Effector memory CD8-positive, alpha-beta T cell (primary cell): Measurements from ENCODE around the gene CNPY2.
A peak's percentile ranks its signal among the peaks of the same experiment; 100 is the strongest.
"Not testable (repeated sequence)": the region's sequence is repeated elsewhere in the genome, so short reads cannot be mapped to it uniquely, and the experiment has no call there.

Experiments
- ATAC-seq: fragments of 150-1000 bp; cut with Tn5 transposase; replicated peaks from 2 replicates; pipeline ENCODE4 v1.10.0; 2021; ENCODE audit warnings: mild to moderate bottlenecking, moderate library complexity
- DNase-seq, 3 experiments: peaks; one replicate each; pipeline ENCODE4 v3.0.0; 2021
- H3K27ac Mint-ChIP-seq, 2 donors: one replicate each; pipeline ENCODE4 v1.8.0; 2022; ENCODE audit warnings: mild to moderate bottlenecking in 2 of 2, mixed read lengths in 2 of 2, moderate library complexity in 2 of 2
- H3K27me3 Mint-ChIP-seq, 2 donors: one replicate each; pipeline ENCODE4 v1.8.0; 2022; ENCODE audit warnings: mixed read lengths in 2 of 2
- H3K36me3 Mint-ChIP-seq: one replicate; pipeline ENCODE4 v1.8.0; 2022; ENCODE audit warnings: mild to moderate bottlenecking, moderate library complexity, mixed read lengths; ENCODE audit not compliant: insufficient read depth
- H3K4me1 Mint-ChIP-seq, 2 donors: one replicate each; pipeline ENCODE4 v1.8.0; 2022; ENCODE audit warnings: low read depth in 2 of 2, mixed read lengths in 2 of 2
- H3K4me3 Mint-ChIP-seq, 2 donors: one replicate each; pipeline ENCODE4 v1.8.0; 2022; ENCODE audit warnings: mild to moderate bottlenecking in 2 of 2, mixed read lengths in 2 of 2, moderate library complexity in 2 of 2
- H3K9me3 Mint-ChIP-seq, 2 donors: one replicate each; pipeline ENCODE4 v1.8.0; 2022; ENCODE audit warnings: mixed read lengths in 2 of 2

Gene CNPY2

GRCh38 chr12:56326126-56326525, 10.3 kb upstream of the CNPY2 start:
- no peak for DNase-seq
- Mint-ChIP-seq H3K4me3 (no peak overlapping the region), H3K36me3 (peaks cover 35% of the 10 kb centered on the region), H3K9me3 (no peaks in the 10 kb centered on the region), H3K4me1 (no peaks in the 10 kb centered on the region), H3K27me3 (no peaks in the 10 kb centered on the region), H3K27ac (no peak overlapping the region)
- ATAC-seq, result no peak

GRCh38 chr12:56324206-56324605, 8.4 kb upstream of the CNPY2 start:
- H3K4me3 Mint-ChIP-seq, result no peak overlapping the region
- ATAC-seq (no peak), DNase-seq (no peak)
- no peaks in the 10 kb centered on the region for H3K27me3 Mint-ChIP-seq
- peaks cover 46% of the 10 kb centered on the region for H3K36me3 Mint-ChIP-seq
- no peaks in the 10 kb centered on the region for H3K9me3 Mint-ChIP-seq
- no peaks in the 10 kb centered on the region for H3K4me1 Mint-ChIP-seq
- H3K27ac Mint-ChIP-seq, result peak overlapping the region in 1 of 2 donors; percentile 8

- not testable (repeated sequence) for H3K4me3 Mint-ChIP-seq, DNase-seq, H3K4me1 Mint-ChIP-seq, H3K27ac Mint-ChIP-seq, H3K27me3 Mint-ChIP-seq, ATAC-seq, H3K9me3 Mint-ChIP-seq
- peaks cover 47% of the 10 kb centered on the region for H3K36me3 Mint-ChIP-seq
These were observed 5.8 kb upstream of the CNPY2 start for GRCh38 chr12:56321610-56322009.

- no peaks in the 10 kb centered on the region for H3K27me3 Mint-ChIP-seq
- H3K4me1 Mint-ChIP-seq, result no peaks in the 10 kb centered on the region
- ATAC-seq, result no peak
- H3K9me3 Mint-ChIP-seq, result no peaks in the 10 kb centered on the region
- no peak for DNase-seq
- peaks cover 43% of the 10 kb centered on the region for H3K36me3 Mint-ChIP-seq
- H3K4me3 Mint-ChIP-seq, result no peak overlapping the region
- no peak overlapping the region for H3K27ac Mint-ChIP-seq
These were observed 5.2 kb upstream of the CNPY2 start for GRCh38 chr12:56321027-56321426.

GRCh38 chr12:56317675-56318074, 1.9 kb upstream of the CNPY2 start:
- Mint-ChIP-seq H3K9me3 (no peaks in the 10 kb centered on the region), H3K27me3 (no peaks in the 10 kb centered on the region), H3K27ac (peak overlapping the region in 1 of 2 donors; percentile 10)

GRCh38 chr12:56315249-56315621, 553 bp downstream of the CNPY2 start:
- Mint-ChIP-seq H3K9me3 (no peaks in the 10 kb centered on the region), H3K27ac (peak overlapping the region; percentile 99), H3K4me3 (peak overlapping the region; percentile 97 to 99)

More at GRCh38 chr12:56317675-56318074, 1.9 kb upstream of the CNPY2 start:
- no peak for ATAC-seq
- no peak overlapping the region for H3K4me3 Mint-ChIP-seq
- peaks cover 51% of the 10 kb centered on the region for H3K36me3 Mint-ChIP-seq
- peaks cover 9 to 13% of the 10 kb centered on the region in 2 donors for H3K4me1 Mint-ChIP-seq
- DNase-seq, result no peak

GRCh38 chr12:56311003-56311402, 4.8 kb downstream of the CNPY2 start:
- peaks cover 51% of the 10 kb centered on the region for H3K36me3 Mint-ChIP-seq

More at GRCh38 chr12:56315249-56315621, 553 bp downstream of the CNPY2 start:
- DNase-seq, result peak in 1 of 3 experiments; percentile 16
- peak; percentile 0 for ATAC-seq
- Mint-ChIP-seq H3K4me1 (peaks cover 9 to 13% of the 10 kb centered on the region in 2 donors), H3K36me3 (peaks cover 40% of the 10 kb centered on the region), H3K27me3 (no peaks in the 10 kb centered on the region)

GRCh38 chr12:56308714-56309113, 7.1 kb downstream of the CNPY2 start:
- Mint-ChIP-seq H3K27ac (no peak overlapping the region), H3K9me3 (no peaks in the 10 kb centered on the region), H3K27me3 (no peaks in the 10 kb centered on the region)

More at GRCh38 chr12:56311003-56311402, 4.8 kb downstream of the CNPY2 start:
- DNase-seq (no peak), ATAC-seq (no peak)
- Mint-ChIP-seq H3K9me3 (no peaks in the 10 kb centered on the region), H3K4me1 (peaks cover 9 to 13% of the 10 kb centered on the region in 2 donors), H3K27ac (peak overlapping the region in 1 of 2 donors; percentile 65), H3K4me3 (no peak overlapping the region), H3K27me3 (no peaks in the 10 kb centered on the region)

GRCh38 chr12:56307221-56307965, 8.4 kb downstream of the CNPY2 start:
- H3K27me3 Mint-ChIP-seq, result no peaks in the 10 kb centered on the region
- H3K9me3 Mint-ChIP-seq, result no peaks in the 10 kb centered on the region
- peaks cover 39% of the 10 kb centered on the region for H3K36me3 Mint-ChIP-seq
- H3K4me3 Mint-ChIP-seq, result no peak overlapping the region
- DNase-seq (no peak), ATAC-seq (no peak)
- H3K27ac Mint-ChIP-seq, result no peak overlapping the region
- peaks cover 0 to under 1% of the 10 kb centered on the region in 2 donors for H3K4me1 Mint-ChIP-seq

More at GRCh38 chr12:56308714-56309113, 7.1 kb downstream of the CNPY2 start:
- peaks cover 44% of the 10 kb centered on the region for H3K36me3 Mint-ChIP-seq
- no peak overlapping the region for H3K4me3 Mint-ChIP-seq
- DNase-seq (no peak), ATAC-seq (no peak)
- H3K4me1 Mint-ChIP-seq, result no peaks in the 10 kb centered on the region

GRCh38 chr12:56304872-56305590, 10.8 kb downstream of the CNPY2 start:
- H3K36me3 Mint-ChIP-seq, result peaks cover 46% of the 10 kb centered on the region
- H3K4me1 Mint-ChIP-seq, result peaks cover 7 to 19% of the 10 kb centered on the region in 2 donors
- H3K9me3 Mint-ChIP-seq, result no peaks in the 10 kb centered on the region
- no peak overlapping the region for H3K27ac Mint-ChIP-seq
- no peak for ATAC-seq
- no peak overlapping the region for H3K4me3 Mint-ChIP-seq
- H3K27me3 Mint-ChIP-seq, result no peaks in the 10 kb centered on the region
- no peak for DNase-seq

- DNase-seq, result no peak
- H3K36me3 Mint-ChIP-seq, result peaks cover 48% of the 10 kb centered on the region
- no peaks in the 10 kb centered on the region for H3K9me3 Mint-ChIP-seq
- no peak overlapping the region for H3K4me3 Mint-ChIP-seq
- ATAC-seq, result no peak
- no peak overlapping the region for H3K27ac Mint-ChIP-seq
- peaks cover 10 to 24% of the 10 kb centered on the region in 2 donors for H3K4me1 Mint-ChIP-seq
- H3K27me3 Mint-ChIP-seq, result no peaks in the 10 kb centered on the region
These were observed 11.5 kb downstream of the CNPY2 start for GRCh38 chr12:56304276-56304675.

- no peak for ATAC-seq
- H3K9me3 Mint-ChIP-seq, result no peaks in the 10 kb centered on the region
- H3K27ac Mint-ChIP-seq, result peak overlapping the region; percentile 97
- no peak for DNase-seq
- H3K27me3 Mint-ChIP-seq, result no peaks in the 10 kb centered on the region
- H3K36me3 Mint-ChIP-seq, result peaks cover 37% of the 10 kb centered on the region
- peak overlapping the region; percentile 95 to 97 for H3K4me3 Mint-ChIP-seq
- peaks cover 30 to 52% of the 10 kb centered on the region in 2 donors for H3K4me1 Mint-ChIP-seq
These were observed 14.9 kb downstream of the CNPY2 start for GRCh38 chr12:56300644-56301464.
